Measurements from ENCODE around the gene MAP3K21. TPM values are rescaled to one million over a fixed set of nuclear protein-coding genes. Genes with fewer than 3 reads are reported as not detected.

MAP3K21 gene
- total and polyA plus RNA-seq, 2 of the 8 experiments (the other 6 are each of a cell fraction or from before 2014, with no cell fraction given), result 21.2 to 21.8 TPM

DNA sequence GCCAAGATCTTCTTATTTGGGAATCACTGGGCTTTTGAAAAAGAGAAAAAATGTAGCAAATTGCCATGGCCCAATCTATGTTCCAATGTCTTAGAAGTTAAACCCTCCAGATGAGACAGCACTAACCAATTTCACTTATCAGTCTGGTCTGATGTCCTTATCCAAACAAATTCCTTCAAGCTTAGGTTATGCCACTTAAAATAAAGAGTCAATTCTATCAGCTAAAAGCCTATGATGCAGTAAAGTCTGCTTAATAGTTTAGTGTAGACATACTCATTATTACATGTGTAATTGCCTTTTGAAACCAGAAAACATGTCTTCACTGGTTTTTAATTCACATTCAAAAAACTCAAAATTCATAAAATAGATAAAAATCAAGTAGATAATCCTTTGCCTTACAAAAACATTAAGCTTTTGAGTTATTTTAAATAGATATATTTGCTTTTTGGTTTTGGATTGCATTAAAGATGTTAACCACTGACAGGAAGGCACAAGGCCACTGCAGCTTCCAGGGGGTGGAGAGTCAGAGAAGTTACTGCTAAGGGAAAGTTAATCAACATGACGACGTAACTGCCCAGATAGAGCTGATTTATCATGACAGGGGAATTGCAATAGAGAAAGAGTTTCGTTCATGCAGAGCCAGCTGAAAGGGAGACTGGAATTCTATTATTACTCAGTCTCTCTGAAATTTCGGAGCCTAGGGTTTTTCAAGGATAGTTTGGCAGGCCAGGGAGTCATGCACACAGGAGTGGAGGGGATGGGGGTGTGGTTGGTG, 106.1 kb downstream of the MAP3K21 start (continued):
- TF ChIP-seq, protein P1, sequence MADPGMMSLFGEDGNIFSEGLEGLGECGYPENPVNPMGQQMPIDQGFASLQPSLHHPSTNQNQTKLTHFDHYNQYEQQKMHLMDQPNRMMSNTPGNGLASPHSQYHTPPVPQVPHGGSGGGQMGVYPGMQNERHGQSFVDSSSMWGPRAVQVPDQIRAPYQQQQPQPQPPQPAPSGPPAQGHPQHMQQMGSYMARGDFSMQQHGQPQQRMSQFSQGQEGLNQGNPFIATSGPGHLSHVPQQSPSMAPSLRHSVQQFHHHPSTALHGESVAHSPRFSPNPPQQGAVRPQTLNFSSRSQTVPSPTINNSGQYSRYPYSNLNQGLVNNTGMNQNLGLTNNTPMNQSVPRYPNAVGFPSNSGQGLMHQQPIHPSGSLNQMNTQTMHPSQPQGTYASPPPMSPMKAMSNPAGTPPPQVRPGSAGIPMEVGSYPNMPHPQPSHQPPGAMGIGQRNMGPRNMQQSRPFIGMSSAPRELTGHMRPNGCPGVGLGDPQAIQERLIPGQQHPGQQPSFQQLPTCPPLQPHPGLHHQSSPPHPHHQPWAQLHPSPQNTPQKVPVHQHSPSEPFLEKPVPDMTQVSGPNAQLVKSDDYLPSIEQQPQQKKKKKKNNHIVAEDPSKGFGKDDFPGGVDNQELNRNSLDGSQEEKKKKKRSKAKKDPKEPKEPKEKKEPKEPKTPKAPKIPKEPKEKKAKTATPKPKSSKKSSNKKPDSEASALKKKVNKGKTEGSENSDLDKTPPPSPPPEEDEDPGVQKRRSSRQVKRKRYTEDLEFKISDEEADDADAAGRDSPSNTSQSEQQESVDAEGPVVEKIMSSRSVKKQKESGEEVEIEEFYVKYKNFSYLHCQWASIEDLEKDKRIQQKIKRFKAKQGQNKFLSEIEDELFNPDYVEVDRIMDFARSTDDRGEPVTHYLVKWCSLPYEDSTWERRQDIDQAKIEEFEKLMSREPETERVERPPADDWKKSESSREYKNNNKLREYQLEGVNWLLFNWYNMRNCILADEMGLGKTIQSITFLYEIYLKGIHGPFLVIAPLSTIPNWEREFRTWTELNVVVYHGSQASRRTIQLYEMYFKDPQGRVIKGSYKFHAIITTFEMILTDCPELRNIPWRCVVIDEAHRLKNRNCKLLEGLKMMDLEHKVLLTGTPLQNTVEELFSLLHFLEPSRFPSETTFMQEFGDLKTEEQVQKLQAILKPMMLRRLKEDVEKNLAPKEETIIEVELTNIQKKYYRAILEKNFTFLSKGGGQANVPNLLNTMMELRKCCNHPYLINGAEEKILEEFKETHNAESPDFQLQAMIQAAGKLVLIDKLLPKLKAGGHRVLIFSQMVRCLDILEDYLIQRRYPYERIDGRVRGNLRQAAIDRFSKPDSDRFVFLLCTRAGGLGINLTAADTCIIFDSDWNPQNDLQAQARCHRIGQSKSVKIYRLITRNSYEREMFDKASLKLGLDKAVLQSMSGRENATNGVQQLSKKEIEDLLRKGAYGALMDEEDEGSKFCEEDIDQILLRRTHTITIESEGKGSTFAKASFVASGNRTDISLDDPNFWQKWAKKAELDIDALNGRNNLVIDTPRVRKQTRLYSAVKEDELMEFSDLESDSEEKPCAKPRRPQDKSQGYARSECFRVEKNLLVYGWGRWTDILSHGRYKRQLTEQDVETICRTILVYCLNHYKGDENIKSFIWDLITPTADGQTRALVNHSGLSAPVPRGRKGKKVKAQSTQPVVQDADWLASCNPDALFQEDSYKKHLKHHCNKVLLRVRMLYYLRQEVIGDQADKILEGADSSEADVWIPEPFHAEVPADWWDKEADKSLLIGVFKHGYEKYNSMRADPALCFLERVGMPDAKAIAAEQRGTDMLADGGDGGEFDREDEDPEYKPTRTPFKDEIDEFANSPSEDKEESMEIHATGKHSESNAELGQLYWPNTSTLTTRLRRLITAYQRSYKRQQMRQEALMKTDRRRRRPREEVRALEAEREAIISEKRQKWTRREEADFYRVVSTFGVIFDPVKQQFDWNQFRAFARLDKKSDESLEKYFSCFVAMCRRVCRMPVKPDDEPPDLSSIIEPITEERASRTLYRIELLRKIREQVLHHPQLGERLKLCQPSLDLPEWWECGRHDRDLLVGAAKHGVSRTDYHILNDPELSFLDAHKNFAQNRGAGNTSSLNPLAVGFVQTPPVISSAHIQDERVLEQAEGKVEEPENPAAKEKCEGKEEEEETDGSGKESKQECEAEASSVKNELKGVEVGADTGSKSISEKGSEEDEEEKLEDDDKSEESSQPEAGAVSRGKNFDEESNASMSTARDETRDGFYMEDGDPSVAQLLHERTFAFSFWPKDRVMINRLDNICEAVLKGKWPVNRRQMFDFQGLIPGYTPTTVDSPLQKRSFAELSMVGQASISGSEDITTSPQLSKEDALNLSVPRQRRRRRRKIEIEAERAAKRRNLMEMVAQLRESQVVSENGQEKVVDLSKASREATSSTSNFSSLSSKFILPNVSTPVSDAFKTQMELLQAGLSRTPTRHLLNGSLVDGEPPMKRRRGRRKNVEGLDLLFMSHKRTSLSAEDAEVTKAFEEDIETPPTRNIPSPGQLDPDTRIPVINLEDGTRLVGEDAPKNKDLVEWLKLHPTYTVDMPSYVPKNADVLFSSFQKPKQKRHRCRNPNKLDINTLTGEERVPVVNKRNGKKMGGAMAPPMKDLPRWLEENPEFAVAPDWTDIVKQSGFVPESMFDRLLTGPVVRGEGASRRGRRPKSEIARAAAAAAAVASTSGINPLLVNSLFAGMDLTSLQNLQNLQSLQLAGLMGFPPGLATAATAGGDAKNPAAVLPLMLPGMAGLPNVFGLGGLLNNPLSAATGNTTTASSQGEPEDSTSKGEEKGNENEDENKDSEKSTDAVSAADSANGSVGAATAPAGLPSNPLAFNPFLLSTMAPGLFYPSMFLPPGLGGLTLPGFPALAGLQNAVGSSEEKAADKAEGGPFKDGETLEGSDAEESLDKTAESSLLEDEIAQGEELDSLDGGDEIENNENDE (IDR thresholded peaks at IDR 0.05; ENCODE audit: insufficient replicate concordance, low read length), result no peak
- TF ChIP-seq EGR1 (IDR thresholded peaks at IDR 0.05; ENCODE audit: borderline replicate concordance, low read depth, low read length) (no peak), KDM5A (IDR thresholded peaks at IDR 0.05; ENCODE audit: low read length) (no peak), CBX8 (IDR thresholded peaks at IDR 0.05; ENCODE audit: borderline replicate concordance, low read depth, low read length) (no peak), TCF12 (IDR thresholded peaks at IDR 0.05; ENCODE audit: low read depth, low read length) (no peak), NANOG (IDR thresholded peaks at IDR 0.05; ENCODE audit: insufficient read depth, low read depth, low read length, poor library complexity, severe bottlenecking) (no peak), HDAC2 (IDR thresholded peaks at IDR 0.05; ENCODE audit: borderline replicate concordance in 1 of 2, low read depth in 2 of 2, low read length in 2 of 2) (no peak)

Data from H1 (cell line).